NK-92 treated with Interleukin-12 subunit alpha and Interleukin-12 subunit beta, amount 100 ng/mL, for 24 hours (cell line): ENCODE results near the gene TVP23A.

ENCODE experiments used
- DNase-seq: peaks from one replicate; lab custom pipeline; 2025; lab: John Stamatoyannopoulos, UW

Gene TVP23A

DNA sequence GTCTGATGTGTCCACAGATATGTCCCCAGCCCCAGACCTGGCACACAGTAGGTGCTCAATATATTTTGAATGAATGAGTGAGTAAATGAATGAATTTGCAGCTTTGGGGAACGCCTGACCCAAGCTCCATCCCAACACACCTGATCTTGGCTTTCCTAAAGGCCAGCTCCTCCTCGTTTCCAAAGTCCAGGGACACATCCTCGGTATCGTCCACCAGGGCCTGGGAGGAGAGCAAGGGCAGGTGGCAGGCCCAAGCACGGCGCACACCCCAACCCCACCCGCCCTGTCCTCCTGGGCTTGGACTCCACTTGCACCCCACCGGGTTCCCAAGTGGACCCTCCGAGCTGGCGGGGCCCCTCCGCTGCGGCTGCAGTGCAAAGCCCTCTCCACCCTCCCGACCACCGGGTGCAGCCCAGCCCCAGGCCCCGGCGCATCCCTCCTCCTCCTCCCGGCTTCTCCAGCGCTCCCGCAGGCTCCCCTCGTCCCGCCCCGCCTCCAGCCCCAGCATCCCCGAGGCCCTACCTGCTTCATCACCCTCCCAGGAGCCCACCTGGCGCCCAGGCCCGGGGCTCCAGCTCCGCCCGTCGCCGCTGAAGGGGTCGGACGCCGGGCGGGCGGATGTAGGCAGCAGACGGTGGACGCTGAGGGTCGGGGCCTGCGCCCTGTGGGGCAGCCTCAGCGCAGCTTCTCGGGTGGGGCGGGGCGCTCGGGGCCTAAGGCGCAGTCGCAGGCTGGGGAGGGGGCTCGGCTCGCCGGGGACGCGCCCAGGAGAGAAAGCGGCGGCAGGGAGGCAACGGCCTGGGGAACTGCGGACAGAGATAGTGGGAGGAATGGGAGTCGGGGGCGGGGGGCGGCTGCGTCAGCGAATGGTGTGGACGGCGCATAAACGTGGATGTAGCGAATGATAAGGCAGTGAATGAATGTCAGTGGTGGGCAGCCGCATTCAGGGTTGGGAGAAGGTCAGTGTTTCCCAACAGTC lies at the start of gene TVP23A:
Gene TVP23A (minus strand): TSS at position 832 of the 979 bp plus-strand sequence. CDS start 301 bp downstream, at position 531.
- DNase-seq = no peak

DNA sequence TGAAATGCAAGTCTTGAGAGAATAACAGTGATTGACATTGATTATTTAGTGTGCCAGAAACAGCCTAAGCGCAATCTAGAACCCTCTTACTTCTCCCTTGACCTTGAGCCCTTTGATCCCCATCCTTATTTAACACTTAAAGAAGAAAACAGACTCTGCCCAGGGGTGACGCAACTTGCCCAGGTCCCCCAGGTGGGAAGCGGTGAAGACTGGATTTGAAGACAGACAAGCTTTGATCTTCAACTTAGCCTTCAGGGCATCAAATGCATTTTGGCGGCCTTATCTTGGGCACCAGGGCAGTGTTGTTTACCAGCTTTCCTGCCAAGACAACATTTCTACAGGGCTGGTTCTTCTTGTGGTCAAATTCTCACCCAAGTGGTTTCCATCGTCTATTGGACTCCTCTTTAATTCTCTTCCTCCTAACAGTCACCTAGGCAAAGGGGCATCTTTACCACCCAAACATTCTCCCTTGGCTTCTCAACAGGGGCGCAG lies 49.6 kb upstream of the TVP23A start:
- no peak for DNase-seq

DNA sequence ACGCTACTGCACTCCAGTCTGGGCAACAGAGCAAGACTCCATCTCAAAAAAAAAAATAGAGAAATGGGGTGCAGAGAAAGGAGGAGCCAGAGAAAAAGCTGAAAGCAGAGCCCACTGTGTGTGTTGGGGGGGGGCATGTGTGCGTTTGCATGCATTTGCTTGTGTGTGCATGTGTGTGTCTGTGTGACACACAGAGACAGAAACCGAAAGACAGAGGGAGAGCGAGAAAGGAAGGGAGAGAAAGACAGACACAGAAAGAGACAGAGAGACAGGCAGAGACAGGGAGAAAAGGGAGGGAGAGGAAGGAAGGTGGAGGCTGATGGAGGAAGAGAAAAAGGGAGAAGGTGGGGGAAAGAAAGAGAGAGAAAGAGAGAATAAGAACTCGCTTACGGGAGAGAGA lies 48.6 kb upstream of the TVP23A start:
- no peak for DNase-seq

DNA sequence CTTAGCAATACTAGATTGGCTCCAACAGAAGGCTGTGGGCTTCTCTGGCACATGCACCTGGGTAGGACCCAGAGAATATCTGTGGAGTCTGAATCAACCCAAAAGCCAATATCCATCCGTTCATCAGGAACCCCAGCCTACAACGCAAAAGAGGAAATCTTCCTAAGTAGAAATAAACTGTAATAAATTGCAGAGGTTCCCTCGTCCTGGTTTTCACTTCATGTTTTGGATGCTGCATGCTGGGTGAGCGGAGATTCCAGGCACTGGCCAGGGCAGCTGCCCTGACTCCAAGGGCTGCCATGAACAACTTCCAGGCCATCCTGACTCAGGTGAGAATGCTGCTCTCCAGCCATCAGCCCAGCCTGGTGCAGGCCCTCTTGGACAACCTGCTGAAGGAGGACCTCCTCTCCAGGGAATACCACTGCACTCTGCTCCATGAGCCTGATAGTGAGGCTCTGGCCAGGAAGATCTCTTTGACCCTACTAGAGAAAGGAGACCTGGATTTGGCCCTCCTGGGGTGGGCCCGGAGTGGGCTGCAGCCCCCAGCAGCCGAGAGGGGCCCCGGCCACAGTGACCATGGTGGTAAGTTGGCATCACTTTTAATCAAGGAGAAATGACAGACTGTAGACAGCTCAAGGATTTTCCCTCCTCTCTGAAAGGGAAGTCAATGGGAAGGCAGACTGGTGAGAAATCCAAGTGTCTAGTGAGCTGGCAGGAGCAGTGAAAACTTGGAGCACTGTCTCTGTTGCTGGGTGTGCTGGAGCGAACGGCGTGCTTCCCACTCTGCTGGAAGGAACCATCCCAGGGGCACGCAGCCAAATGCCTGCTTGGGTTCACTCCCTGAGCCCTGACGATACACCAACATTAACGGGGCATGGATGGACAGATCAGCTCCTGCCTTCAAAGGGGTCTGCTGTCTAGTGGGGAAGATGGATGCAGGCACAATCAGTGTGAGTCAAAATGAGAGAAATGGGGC lies 47.7 kb upstream of the TVP23A start:
- DNase-seq = no peak

- DNase-seq = no peak
Observed at GRCh38 chr16:10862438-10862837, 43.8 kb upstream of the TVP23A start.

DNA sequence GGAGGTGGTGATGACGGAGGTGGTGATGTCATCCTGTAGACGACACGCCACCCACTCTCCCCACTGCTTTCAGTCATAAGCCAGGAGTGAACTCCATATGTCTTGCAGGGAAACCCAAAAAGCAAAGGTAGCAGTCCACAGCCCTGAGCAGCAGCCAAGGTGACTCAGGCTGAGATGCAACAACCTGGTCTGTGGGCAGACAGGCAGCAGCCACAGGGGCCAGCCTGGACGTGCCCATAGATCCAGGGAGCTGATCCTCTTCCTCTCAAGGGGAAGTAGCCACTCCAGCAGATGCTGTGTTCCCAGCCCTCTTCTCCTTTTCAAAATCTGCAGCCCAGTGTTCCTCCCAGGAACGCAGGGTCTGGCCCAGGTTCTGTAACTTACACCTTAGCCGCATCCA lies 41.1 kb upstream of the TVP23A start:
- no peak for DNase-seq

- no peak for DNase-seq
Observed at GRCh38 chr16:10859020-10859419, 40.4 kb upstream of the TVP23A start.

GRCh38 chr16:10858203-10858602 lies 39.6 kb upstream of the TVP23A start:
- DNase-seq = no peak

GRCh38 chr16:10856042-10856441 lies 37.4 kb upstream of the TVP23A start:
- DNase-seq = no peak

GRCh38 chr16:10852948-10853347 lies 34.4 kb upstream of the TVP23A start:
- no peak for DNase-seq

DNA sequence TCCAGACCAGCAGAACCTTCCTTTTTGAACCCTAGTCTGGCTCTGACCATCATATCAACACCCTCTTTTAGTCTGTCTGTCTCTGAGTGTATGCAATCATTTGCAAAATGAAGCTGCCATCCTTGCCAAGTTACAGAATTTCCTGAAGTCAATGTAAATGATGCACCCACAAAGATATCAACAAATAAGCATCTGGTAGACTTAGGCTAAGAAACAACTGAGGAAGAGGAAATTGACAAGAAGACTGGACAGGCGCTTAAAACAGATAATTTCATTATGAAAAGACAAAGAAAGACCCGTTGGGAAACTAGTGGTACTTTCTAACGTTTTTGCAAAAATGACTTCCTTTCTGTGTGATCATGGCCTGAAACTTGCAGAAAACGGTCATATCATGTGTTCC lies 33.7 kb upstream of the TVP23A start:
- DNase-seq = no peak

GRCh38 chr16:10851512-10851911 lies 32.9 kb upstream of the TVP23A start:
- no peak for DNase-seq

DNA sequence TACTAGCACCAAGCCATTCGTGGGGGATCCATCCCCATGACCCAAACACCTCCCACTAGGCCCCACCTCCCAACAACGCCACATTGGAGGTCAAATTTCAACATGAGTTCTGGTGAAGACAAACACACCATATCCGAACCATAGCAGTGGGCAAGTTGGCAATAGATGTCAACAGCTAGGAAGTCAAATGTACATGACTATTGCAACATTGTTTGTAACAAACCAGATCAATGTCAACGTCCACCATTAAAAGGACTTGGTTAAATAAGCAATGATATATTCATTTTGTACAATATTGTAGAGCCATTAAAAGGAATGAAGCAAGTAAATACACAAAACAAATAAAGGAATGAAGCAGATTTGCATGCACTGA lies 31.9 kb upstream of the TVP23A start:
- no peak for DNase-seq

- DNase-seq = no peak
Observed at GRCh38 chr16:10849736-10850477, 31.3 kb upstream of the TVP23A start.

GRCh38 chr16:10847176-10847575 lies 28.6 kb upstream of the TVP23A start:
- no peak for DNase-seq

- DNase-seq = no peak
Observed at GRCh38 chr16:10846213-10846998, 27.8 kb upstream of the TVP23A start.

- no peak for DNase-seq
Observed at GRCh38 chr16:10840703-10841102, 22.1 kb upstream of the TVP23A start.

DNA sequence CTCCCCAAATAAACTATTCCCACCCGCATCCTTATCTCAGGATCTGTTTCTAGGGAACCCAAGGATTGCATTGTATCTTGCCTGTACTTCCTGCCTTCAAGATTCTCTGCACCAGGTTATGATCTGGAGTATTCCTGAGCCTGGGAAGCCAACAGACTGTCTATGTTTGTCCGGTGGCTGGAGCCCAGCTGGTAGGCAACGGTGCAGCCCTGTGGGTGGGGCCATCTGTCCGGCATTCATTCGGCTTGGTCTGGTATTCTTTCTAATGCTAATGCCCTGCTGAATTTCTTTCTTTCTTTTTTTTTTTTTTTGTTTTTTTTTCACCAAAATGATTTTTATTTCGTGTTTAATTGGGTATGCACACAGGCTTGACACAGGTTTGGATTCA lies 20.7 kb upstream of the TVP23A start:
- DNase-seq = no peak

GRCh38 chr16:10838621-10839278 lies 20.2 kb upstream of the TVP23A start:
- DNase-seq = no peak

GRCh38 chr16:10836174-10836853 lies 17.7 kb upstream of the TVP23A start:
- no peak for DNase-seq
